Subcutaneous abdominal adipose tissue (tissue), 5 donors: ENCODE data around the gene METAP2.

Experiments
- H3K27ac ChIP-seq: one replicate; pipeline ENCODE4 v1.7.0; 2013; ENCODE audit warnings: low read depth, mild to moderate bottlenecking, inconsistent platforms, low read length, moderate library complexity
- H3K27me3 ChIP-seq, 5 donors: one replicate each; pipeline ENCODE4 v1.7.0; 2013; ENCODE audit warnings: low read length in 5 of 5, inconsistent platforms in 1 of 5; ENCODE audit not compliant: control insufficient read depth in 5 of 5, insufficient read depth in 4 of 5
- H3K36me3 ChIP-seq, 5 donors: one replicate each; pipeline ENCODE4 v1.7.0; 2013; ENCODE audit warnings: low read length in 5 of 5; ENCODE audit not compliant: control insufficient read depth in 5 of 5, insufficient read depth in 5 of 5
- H3K4me1 ChIP-seq, 5 donors: one replicate each; pipeline ENCODE4 v1.7.0; 2013; ENCODE audit warnings: low read length in 5 of 5, mild to moderate bottlenecking in 3 of 5, moderate library complexity in 1 of 5; ENCODE audit not compliant: control insufficient read depth in 5 of 5, insufficient read depth in 5 of 5
- H3K4me3 ChIP-seq, 5 donors: one replicate each; pipeline ENCODE4 v1.7.0; 2013; ENCODE audit warnings: low read length in 5 of 5, low read depth in 1 of 5
- H3K9ac ChIP-seq, 5 donors: one replicate each; pipeline ENCODE4 v1.7.0; 2013; ENCODE audit warnings: low read length in 5 of 5, mild to moderate bottlenecking in 4 of 5, moderate library complexity in 3 of 5
- H3K9me3 ChIP-seq, 5 donors: one replicate each; pipeline ENCODE4 v1.7.0; 2013; ENCODE audit warnings: low read length in 5 of 5; ENCODE audit not compliant: control insufficient read depth in 5 of 5
- donor health status: healthy.
- donor health status: healthy.
- donor health status: healthy.
- donor health status: healthy.
- donor health status: healthy.

Gene METAP2

GRCh38 chr12:95504140-95504539 is 30.2 kb downstream of the METAP2 start:
- peaks cover 29 to 60% (median 40%) of the 10 kb centered on the region in 5 donors for H3K36me3 ChIP-seq
- H3K9me3 ChIP-seq = no peaks in the 10 kb centered on the region
- H3K9ac ChIP-seq = no peak overlapping the region
- no peak overlapping the region for H3K27ac ChIP-seq
- H3K4me1 ChIP-seq = peaks cover 0 to 7% (median 0%) of the 10 kb centered on the region in 5 donors
- no peak overlapping the region for H3K4me3 ChIP-seq
- H3K27me3 ChIP-seq = no peaks in the 10 kb centered on the region

GRCh38 chr12:95505039-95505438 is 31.1 kb downstream of the METAP2 start:
- Histone ChIP-seq H3K9me3 (no peaks in the 10 kb centered on the region), H3K4me3 (no peak overlapping the region), H3K4me1 (peaks cover 0 to 7% (median 0%) of the 10 kb centered on the region in 5 donors), H3K9ac (no peak overlapping the region), H3K27ac (no peak overlapping the region), H3K27me3 (no peaks in the 10 kb centered on the region), H3K36me3 (peaks cover 29 to 56% (median 41%) of the 10 kb centered on the region in 5 donors)

- Histone ChIP-seq H3K9me3 (no peaks in the 10 kb centered on the region), H3K4me3 (no peak overlapping the region), H3K4me1 (peaks cover 0 to 7% (median 0%) of the 10 kb centered on the region in 5 donors), H3K27ac (no peak overlapping the region), H3K9ac (no peak overlapping the region), H3K27me3 (no peaks in the 10 kb centered on the region), H3K36me3 (peaks cover 36 to 70% (median 50%) of the 10 kb centered on the region in 5 donors)
These were observed 33.0 kb downstream of the METAP2 start for GRCh38 chr12:95506707-95507523.

GRCh38 chr12:95509300-95509699 is 35.3 kb downstream of the METAP2 start:
- Histone ChIP-seq H3K36me3 (peaks cover 44 to 79% (median 63%) of the 10 kb centered on the region in 5 donors), H3K27ac (no peak overlapping the region), H3K4me1 (peaks cover 0 to 7% (median 0%) of the 10 kb centered on the region in 5 donors), H3K9ac (no peak overlapping the region), H3K27me3 (no peaks in the 10 kb centered on the region), H3K9me3 (no peaks in the 10 kb centered on the region), H3K4me3 (no peak overlapping the region)

- Histone ChIP-seq H3K36me3 (peaks cover 42 to 71% (median 54%) of the 10 kb centered on the region in 5 donors), H3K27ac (no peak overlapping the region)
These were observed 38.0 kb downstream of the METAP2 start for GRCh38 chr12:95511977-95512376.

GRCh38 chr12:95513599-95513998 is 39.6 kb downstream of the METAP2 start:
- Histone ChIP-seq H3K4me3 (no peak overlapping the region), H3K4me1 (no peaks in the 10 kb centered on the region), H3K36me3 (peaks cover 37 to 60% (median 44%) of the 10 kb centered on the region in 5 donors), H3K9me3 (no peaks in the 10 kb centered on the region), H3K27ac (no peak overlapping the region), H3K9ac (no peak overlapping the region), H3K27me3 (no peaks in the 10 kb centered on the region)

More at GRCh38 chr12:95511977-95512376, 38.0 kb downstream of the METAP2 start:
- Histone ChIP-seq H3K27me3 (no peaks in the 10 kb centered on the region), H3K9me3 (no peaks in the 10 kb centered on the region), H3K4me1 (peaks cover 0 to 6% (median 0%) of the 10 kb centered on the region in 5 donors), H3K9ac (no peak overlapping the region), H3K4me3 (no peak overlapping the region)

GRCh38 chr12:95515197-95515596 is 41.2 kb downstream of the METAP2 start:
- Histone ChIP-seq H3K27ac (no peak overlapping the region), H3K27me3 (no peaks in the 10 kb centered on the region), H3K9ac (no peak overlapping the region), H3K4me3 (no peak overlapping the region), H3K4me1 (no peaks in the 10 kb centered on the region), H3K36me3 (peaks cover 32 to 49% (median 37%) of the 10 kb centered on the region in 5 donors), H3K9me3 (no peaks in the 10 kb centered on the region)

- H3K27me3 ChIP-seq = no peaks in the 10 kb centered on the region
- H3K36me3 ChIP-seq = peaks cover 27 to 37% (median 31%) of the 10 kb centered on the region in 5 donors
- H3K4me1 ChIP-seq = no peaks in the 10 kb centered on the region
- H3K27ac ChIP-seq = no peak overlapping the region
- H3K4me3 ChIP-seq = no peak overlapping the region
- H3K9me3 ChIP-seq = no peaks in the 10 kb centered on the region
- H3K9ac ChIP-seq = no peak overlapping the region
These were observed 42.8 kb downstream of the METAP2 start for GRCh38 chr12:95516757-95517156.

- no peak overlapping the region for H3K4me3 ChIP-seq
- H3K9me3 ChIP-seq = no peaks in the 10 kb centered on the region
- peaks cover 22 to 32% (median 27%) of the 10 kb centered on the region in 5 donors for H3K36me3 ChIP-seq
- H3K27me3 ChIP-seq = no peaks in the 10 kb centered on the region
- H3K4me1 ChIP-seq = no peaks in the 10 kb centered on the region
- no peak overlapping the region for H3K27ac ChIP-seq
- no peak overlapping the region for H3K9ac ChIP-seq
These were observed 43.3 kb downstream of the METAP2 start for GRCh38 chr12:95517246-95517645.

- Histone ChIP-seq H3K27ac (no peak overlapping the region), H3K9ac (no peak overlapping the region), H3K9me3 (no peaks in the 10 kb centered on the region), H3K4me1 (no peaks in the 10 kb centered on the region), H3K4me3 (no peak overlapping the region), H3K36me3 (peaks cover 5 to 15% (median 12%) of the 10 kb centered on the region in 5 donors), H3K27me3 (no peaks in the 10 kb centered on the region)
These were observed 45.0 kb downstream of the METAP2 start for GRCh38 chr12:95518944-95519343.
